NCI-H82 treated with DMSO at 0.1 percent for 48 hours (cell line): ENCODE results near the gene INAFM1.

ENCODE experiments used
- DNase-seq: peaks from one replicate; lab custom pipeline; 2025; ENCODE audit not compliant: unreplicated experiment; lab: John Stamatoyannopoulos, UW

INAFM1 gene

DNA sequence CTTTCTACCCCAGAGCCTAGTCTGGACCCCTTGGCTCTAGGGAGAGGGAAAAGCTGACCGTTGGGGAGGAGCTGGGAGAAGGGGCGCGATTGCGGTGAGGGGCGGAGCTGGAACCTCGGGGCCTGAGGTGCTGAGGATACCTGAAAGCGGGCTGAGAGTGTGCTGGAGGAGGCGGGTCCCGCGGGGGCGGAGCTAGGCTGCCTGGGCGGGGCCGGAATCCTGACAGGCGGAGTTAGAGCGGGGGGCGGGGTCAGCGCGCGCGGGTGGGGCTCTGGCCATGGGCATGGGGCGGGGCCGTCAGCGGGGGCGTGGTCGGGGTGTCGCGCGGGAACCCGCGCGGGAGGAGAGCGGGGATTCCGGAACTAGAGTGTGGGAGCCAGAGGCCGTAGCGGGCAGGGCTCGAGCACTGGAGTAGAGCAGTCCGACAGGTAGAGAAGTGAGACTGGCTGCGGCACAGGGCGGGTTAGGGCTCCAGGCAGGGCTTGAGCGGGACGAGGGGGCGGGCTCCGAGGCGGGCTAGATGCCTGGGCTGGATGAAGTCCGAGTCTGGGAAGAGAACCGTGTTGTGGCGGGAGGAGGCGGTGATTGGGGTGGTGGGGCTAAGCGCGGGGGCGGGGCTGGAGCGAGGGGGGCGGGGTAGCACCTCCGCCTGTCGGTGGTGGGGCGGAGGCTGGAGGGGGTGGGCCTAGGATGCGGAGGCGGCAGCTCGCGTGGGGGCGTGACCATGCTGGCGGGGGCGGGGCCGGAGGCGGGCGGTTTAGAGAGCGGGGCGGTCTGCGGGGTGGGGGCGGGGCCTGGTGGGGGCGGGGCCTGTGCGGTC lies at the start of gene INAFM1:
Gene INAFM1, plus strand, starts transcription at position 815 of the 820 bp plus-strand sequence. CDS start 35 bp downstream, outside the sequence.
- DNase-seq, result peak; percentile 84

DNA sequence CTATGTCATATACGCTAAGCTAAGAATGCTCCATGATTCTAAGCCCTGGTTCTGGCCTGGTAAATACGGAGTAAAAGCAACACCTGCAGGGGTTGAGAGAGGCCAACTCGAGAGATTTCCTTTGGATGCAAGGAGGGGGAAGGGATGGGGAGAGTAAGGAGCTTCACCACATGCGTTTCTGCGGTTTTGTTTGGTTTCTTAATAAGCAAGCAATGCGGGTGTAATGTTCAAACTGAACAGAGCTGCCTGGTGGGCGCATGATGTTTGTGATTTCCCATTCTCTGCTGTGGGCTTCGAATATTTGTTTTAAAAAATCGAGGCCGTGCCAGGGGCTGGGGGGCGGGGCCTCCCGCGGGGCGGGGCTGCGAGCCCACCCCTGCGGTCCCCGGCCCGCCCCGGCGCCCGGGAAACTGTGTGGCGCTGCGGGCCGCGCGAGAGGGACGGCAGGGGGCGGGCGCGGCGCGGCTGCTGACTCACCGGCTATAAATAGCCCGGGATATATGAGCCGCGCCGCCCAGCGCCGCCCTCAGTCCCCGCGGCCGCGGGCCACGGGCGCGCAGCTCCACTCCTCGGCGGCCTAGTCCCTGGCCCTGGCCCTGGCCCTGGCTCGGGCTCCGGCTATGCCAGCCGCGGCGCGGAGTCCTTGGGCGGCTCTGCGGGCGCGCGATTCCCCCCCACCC lies 48.8 kb upstream of the INAFM1 start:
- peak; percentile 72 for DNase-seq

DNA sequence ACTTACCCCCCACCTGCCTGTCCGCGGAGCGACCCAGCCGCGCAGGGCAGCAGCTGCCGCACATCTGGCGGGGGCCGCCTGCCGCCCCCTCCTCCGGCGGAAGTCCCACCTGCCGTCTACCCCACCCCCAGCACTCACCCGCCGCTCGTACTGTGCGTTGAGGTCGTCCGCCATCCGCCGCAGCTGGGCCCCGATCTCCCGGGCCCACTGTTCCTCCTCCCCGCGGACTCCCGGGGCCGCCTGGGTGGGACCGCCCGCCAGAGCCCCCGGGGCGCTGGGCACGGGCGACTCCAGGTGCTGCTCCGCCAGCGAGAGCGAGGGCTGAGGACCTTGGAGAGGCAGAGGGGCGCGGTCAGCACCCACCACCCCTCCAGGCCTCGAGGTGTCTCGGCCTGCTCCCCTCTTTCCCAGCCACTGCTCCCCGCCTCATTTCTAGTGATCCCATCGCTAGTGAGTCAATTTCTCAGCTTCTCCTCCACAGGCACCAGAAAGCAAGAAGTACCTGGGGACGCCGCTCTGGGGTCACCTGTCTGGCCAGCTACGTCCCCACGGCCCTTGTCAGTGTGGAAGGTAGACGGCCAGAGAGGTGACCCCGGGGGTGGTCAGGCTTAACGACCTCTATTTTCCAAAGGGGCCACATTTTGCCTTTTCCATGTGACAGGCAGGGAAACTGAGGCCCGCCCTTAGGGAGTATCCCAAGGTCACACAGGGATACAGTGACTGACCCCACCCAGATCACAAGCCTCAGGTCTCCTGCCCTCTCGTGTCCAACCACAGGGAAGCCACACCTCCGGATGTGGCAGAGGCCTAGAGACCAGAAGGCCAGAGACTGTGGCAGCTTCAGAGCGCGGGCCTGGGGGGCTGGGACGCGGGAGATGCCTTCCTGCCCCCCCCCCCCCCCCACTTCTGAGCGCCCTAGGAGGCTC lies 48.0 kb upstream of the INAFM1 start:
- no peak for DNase-seq

DNA sequence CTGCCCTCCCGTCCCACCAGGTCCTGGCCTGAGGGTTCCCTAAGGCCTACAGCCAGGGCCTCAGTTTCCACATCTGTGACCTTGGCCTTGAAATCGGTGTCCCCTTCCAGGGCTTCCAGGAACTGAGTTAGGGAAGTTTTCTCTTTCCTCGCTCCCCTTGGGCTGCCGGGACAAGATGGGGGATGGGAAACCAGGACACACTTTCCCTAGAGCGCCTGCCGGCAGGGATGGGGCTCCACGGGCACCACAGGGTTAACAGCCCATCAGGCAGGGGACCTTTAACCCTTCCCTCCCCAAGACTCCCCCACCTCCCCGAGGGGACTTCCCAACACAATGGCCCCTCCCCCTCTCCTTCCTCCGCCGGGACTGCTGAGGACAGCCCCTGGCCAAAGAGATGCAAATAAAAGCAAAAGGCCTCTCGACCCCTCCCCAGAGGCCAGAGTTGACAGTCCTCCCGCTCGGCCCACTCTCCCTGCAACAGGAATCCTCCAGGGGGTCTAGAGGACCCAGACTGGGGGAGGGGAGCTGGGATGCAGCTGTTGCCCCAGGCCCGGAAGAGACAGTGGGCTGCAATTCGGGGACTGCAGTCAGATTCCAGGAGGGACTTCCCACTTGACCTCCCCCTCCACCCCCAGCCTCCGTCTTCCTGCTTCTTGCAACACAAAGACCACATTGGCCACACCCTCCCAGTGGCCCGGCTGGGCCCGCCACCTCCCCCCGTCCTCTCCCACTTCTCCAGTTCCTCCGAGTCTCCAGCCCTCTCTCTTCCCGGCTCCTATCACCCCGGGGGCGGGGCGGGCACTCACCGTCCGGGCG lies 47.1 kb upstream of the INAFM1 start:
- DNase-seq, result peak; percentile 31

DNA sequence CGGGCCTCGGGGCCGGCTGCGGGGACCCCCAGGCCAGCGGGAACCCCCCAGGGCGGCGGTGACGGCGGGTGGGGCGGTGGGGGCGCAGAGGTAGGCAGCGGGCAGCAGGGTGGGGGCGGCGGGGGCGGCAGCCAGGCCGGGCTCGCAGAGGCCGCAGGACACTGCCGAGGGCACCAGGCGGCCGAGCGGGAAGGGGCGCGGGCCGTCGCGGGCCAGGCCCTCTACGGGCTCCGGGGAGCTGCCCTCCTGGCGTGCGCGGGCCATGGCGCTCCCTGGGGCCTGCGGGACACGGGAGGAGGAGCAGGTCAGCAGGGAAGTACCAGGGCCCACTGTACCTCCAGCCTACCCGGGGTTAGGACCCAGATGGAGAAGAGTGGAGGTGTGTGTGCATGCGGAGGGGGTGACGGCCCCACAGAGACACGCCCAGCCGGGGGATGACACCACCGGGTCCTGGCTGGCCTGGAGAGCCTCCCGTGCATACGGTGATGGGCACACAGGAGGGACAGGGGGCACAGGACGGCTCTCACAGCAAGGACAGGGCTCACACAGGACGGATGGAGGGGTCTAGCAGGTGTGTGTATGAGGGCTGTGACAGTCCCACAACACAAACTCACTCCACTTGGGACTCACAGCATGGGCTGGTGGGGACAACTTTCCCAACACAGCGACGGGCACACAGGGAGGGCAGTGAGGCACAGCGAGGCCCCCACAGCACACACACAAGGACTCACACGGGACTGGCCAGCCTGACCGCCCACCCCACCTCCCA lies 46.3 kb upstream of the INAFM1 start:
- no peak for DNase-seq

DNA sequence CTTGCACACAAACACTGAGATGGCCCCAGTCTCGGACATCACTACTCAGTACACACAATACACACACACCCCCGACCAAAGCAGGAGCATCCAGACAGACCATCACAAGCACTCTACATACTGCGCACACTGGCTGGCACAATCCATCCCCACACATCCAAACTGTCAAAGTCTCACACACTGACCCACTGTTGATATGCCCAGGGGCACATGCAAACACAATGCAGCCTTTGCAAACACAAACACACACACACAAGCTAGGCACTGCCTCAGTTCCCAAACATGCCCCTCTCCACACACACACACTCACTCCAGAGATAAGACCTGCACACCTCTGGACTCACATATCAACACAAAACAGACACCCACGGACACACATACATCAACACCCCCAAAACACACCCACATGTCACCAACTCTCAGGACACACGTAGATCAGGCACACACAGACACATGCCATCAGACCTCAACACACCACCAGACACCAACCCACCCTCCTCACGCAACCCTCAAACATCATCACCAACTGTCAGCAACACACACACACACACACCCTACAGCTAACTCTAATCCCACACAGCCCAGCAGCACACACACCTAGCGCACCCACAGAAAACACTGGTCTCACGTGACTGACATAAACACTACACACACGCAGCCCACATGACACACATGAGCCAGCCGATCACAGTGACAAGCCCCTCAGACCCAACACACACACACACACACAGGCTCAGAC lies 45.6 kb upstream of the INAFM1 start:
- no peak for DNase-seq

DNA sequence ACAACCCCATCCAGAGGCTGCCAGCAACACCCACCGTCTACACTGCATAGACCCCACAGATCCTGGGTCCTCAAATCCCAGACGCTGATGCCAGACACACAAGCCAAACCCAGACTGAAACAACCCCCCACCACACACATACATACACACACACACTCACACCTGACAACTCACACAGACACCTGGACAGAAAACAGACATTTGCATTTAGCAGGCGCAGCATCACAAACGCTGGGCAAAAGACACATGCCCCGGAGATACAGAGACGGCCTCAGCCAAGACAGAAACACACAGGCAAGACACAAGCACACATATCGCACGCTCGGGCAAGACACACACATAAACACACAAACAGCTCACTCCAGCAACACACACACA lies 45.0 kb upstream of the INAFM1 start:
- no peak for DNase-seq

DNA sequence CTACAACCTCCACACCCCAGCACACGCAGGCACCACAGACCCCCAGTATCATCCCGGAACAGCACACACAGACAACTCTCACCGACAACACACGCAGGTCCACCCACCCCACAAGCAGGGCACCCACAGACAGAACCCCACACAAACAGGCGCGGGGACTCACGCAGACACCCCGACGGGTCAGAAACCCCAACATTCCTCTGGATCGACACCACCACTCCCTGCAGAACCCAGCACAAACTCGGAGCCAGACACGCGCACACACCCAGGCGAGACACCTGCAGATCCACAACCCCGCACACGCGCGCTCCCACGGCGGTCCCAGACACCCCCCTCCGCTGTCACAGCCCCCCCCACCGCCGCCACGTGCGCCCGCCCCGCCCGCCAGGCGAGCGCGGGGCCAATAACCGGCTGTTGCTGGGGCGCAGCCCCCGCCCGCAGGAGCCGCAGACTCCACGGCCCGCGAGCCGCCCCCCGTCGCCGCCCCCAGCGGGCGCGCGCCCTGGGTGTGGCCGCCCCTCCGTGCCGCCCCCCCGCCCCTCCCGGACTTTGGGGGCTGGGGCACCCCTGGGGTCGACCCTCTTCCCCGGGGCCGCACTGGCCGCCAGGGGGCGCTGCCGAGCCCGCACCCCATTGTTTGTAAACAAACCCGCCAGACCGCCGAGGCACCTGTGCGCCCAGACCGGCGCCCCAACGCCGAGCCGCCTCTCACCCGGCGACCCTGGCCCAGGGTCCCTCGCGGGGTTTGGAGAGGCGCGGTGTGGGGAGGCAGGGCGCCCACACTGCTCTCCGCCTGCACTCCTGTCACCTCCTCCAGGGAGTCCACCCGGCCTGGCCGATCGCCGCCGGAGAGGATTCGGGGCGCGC lies 44.4 kb upstream of the INAFM1 start:
- DNase-seq, result no peak

DNA sequence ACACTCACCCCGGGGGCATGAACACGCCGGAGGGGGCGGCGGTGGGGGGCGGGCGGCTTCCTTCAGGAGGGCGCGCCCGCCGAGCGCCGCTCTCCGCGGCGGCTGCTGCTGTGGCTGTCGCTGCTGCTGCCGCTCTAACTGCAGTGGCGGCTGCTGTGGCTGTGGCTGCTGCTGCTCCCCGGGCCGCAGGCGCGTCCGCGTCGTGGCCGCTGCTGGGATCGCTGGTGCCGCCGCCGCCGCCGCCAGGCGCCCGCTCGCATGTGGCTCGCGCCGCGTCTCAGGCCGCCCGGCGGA lies 43.8 kb upstream of the INAFM1 start, which contains the start of gene BBC3:
Gene BBC3, minus strand, starts transcription at position 279 of the 294 bp plus-strand sequence. CDS start 2,768 bp downstream, outside the sequence.
- no peak for DNase-seq

DNA sequence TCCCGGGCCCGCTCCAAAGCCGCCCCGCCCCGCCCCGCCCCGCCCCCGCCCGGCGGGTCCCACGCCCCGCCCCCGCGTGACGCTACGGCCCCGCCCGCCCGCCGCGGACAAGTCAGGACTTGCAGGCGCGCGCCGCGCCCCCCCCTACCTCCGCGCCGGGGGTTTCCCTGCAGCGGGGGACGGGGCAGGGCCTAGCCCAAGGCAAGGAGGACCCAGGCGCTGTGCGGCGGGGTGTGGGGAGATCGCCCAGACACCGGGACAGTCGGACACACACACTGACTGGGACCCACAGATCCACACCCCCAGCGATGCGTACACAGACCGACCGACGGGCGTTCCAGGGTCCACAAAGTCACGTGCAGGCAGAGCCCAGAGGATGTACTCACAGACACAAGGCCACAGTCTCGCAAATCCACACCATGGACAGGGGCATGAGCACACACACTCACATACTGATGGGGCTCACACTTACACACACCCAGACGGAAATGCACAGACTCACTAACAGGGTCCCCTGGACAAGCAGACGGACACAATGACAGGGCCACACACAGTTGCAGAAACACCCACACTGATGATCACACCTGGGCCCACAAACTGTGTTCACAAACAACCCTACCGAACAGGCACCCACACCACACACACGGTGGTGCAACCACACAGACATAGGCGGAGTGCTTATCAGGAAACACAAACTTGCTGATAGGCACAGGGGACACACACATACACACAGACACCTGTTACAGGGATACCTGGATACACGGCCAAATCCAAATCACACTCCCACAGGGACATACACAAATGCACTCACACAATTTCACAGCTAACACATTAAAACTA lies 43.2 kb upstream of the INAFM1 start:
- peak; percentile 29 for DNase-seq

DNA sequence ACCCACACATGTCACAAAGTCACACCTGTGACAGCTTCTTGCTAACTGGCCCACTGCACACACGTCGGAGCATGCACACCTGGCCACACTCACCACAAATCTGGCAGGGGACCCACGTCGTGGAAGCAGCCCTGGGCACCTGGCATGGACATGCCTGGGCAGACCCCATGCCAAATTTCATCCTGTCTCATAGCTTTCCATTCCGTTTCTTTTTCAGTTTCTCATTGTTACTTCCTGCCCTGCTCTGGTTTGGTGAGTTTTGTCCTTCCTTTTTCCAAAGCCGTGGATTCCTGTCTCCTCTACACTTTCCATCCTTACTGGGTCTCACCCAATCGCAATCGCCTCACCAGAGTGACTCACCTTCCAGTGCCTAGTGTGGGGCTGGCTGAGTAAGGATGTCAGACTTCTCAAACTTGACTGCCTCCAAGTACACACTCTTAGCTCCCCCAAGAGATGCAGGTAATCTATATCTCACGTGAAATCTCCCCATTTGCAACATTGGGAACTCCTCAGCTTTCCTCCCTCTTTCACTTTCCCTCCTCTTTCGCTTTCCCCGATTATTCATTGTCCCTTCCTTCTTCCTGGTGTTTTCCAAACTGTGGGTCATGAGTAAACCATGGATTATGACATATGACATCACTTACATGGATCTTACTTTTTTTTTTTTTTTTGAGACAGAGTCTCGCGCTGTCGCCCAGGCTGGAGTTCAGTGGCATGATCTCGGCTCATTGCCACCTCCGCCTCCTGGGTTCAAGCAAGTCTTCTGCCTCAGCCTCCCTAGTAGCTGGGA lies 42.1 kb upstream of the INAFM1 start:
- no peak for DNase-seq

DNA sequence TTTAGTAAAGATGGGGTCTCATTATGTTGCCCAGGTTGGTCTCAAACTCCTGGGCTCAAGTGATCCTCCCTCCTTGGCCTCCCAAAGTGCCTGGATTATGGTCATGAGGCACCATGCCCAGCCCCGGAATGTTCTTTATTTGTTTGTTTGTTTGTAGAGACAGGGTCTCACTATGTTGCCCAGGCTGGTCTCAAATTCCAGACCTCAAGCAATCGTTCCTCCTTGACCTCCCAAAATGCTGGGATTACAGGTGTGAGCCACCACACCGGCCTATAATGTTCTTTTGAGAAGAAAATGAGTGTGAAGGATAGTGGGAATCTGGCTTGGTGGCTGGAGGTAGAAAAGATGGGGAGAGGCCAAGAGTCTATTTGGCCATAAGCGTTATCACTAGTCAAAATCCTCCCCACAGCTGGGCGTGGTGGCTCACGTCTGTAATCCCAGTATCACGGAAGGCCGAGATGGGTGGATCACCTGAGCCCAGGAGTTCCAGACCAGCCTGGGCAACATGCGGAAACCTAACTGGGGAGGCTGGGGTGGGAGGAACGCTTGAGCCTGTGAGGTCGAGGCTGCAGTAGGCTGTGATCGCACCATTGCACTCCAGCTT lies 38.5 kb upstream of the INAFM1 start:
- DNase-seq, result no peak

DNA sequence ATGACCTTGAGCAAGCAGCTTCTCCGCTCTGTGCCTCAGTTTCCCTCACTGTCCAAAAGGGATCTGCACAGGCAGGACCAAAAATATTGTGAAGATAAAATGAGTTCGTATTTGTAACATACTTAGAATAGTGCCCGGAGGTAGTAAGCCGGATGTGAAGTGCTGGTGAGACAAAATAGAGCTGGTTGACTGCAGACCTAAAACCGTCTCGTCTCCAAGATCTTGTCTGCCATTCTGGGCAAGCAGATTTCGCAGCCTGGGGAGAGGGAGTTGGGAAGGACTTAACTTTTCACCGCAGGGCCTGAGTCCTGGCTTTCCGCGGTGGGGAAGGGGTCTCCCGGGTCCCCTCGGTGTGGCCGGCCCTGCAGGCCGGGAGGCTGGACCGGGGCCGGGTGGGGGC lies 35.5 kb upstream of the INAFM1 start:
- DNase-seq, result no peak

DNA sequence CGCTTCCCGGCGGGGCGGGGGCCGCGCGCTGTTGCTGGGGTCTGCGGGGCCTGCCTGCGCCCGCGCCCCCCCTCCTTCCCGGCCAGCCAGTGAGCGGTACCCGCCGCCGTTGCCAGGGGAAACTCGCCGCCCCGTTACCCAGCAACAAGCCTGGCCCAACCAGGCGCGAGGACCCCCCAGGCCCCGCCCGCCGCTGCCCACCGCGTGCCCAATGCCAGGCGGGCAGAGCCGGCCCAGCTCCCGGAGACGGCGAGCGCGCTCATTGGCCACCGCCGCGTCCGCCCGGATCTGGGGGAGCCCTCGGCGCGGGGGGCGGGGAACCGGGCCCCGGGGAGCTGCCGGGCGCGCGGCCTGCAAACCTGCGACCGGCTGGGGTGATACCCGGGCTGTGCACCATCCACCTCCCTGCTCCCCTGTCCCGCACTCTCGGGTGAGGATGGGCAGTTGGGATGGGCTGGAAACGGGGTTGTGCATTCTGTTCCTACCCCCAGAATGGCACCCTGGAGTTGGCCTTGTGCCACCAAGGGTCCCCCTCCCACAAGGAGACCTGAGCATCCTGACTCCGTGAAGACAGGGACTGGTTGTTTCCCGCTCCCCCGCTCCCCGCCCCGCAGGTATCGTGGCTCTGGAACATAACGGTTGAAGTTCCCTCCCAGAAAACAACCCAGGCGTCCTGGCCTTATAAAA lies 34.9 kb upstream of the INAFM1 start:
- no peak for DNase-seq

DNA sequence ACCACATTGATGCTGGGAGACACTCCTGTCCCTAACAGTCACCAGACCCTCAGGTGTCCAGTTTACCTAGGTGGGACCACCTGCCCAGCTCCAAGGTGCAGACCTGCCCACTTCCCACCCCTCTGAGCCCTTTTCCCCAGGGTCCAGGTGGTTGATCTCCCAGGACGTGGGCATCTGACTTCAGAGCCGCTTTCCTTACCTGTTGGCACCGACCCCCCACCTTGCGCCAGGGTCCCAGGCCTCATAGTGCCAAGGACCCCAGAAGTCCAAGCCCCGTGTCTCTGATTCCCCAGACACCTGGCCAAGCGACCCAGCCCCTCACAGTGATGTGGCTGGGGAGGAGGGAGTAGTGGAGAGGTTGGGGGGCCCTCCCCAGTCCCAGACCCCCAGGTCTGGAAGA lies 34.1 kb upstream of the INAFM1 start:
- DNase-seq, result no peak
